Natural killer cell treated with Interleukin-12 subunit alpha and Interleukin-12 subunit beta and Interleukin-15 and Interleukin-18, amount 100 ng/mL, for 72 hours (primary cell): ENCODE results near the gene TAS1R1. TPM values are rescaled to one million over a fixed set of nuclear protein-coding genes. Genes with fewer than 3 reads are reported as not detected.
"Not testable (repeated sequence)": the region's sequence is repeated elsewhere in the genome, so short reads cannot be mapped to it uniquely, and the experiment has no call there.

Experiments
- ATAC-seq, 2 donors: fragments of 150-1000 bp; cut with Tn5 transposase in 1 of 2; sonication (Bioruptor Pico), chemical (Tn5 transposase) in 1 of 2; 2 replicates each; pipeline ENCODE4 v1.10.0; 2021
- DNase-seq: peaks from one replicate; pipeline ENCODE4 v3.0.0; 2022; ENCODE audit warnings: low spot score
- H3K27ac Mint-ChIP-seq, 2 donors: 1 replicate in 1 of 2; 2 replicates in 1 of 2; pipeline ENCODE4 v1.8.0; 2022; ENCODE audit warnings: mixed read lengths in 2 of 2, mild to moderate bottlenecking in 1 of 2, moderate library complexity in 1 of 2
- H3K27me3 Mint-ChIP-seq, 2 donors: 1 replicate in 1 of 2; 2 replicates in 1 of 2; pipeline ENCODE4 v1.8.0; 2022; ENCODE audit warnings: mixed read lengths in 2 of 2
- H3K36me3 Mint-ChIP-seq: one replicate; pipeline ENCODE4 v1.8.0; 2022; ENCODE audit warnings: mixed read lengths
- H3K4me1 Mint-ChIP-seq, 2 donors: 1 replicate in 1 of 2; 2 replicates in 1 of 2; pipeline ENCODE4 v1.8.0; 2022; ENCODE audit warnings: low read depth in 2 of 2, mixed read lengths in 2 of 2, mild to moderate bottlenecking in 1 of 2
- H3K4me3 Mint-ChIP-seq: one replicate; pipeline ENCODE4 v1.8.0; 2022; ENCODE audit warnings: mixed read lengths
- H3K9me3 Mint-ChIP-seq: 2 replicates; pipeline ENCODE4 v1.8.0; 2022; ENCODE audit warnings: mixed read lengths
- total RNA-seq, 2 donors: library from RNA; stranded (reverse); gene quantifications; one replicate each; pipeline ENCODE4 v1.2.3, GENCODE V29; 2022

Gene TAS1R1
- total RNA-seq, 2 donors from 2014 or later, result not detected

- ATAC-seq (no peak), DNase-seq (no peak)
- no peaks in the 10 kb centered on the region for H3K9me3 Mint-ChIP-seq
- H3K4me1 Mint-ChIP-seq, result peaks cover 25 to 41% of the 10 kb centered on the region in 2 donors
- no peak overlapping the region for H3K27ac Mint-ChIP-seq
- no peaks in the 10 kb centered on the region for H3K36me3 Mint-ChIP-seq
- no peaks in the 10 kb centered on the region for H3K27me3 Mint-ChIP-seq
- H3K4me3 Mint-ChIP-seq, result no peak overlapping the region
These were observed 40.1 kb downstream of the TAS1R1 start for GRCh38 chr1:6594977-6595740.

- Mint-ChIP-seq H3K36me3 (no peaks in the 10 kb centered on the region), H3K27me3 (no peaks in the 10 kb centered on the region), H3K4me3 (no peak overlapping the region), H3K27ac (peak overlapping the region in 1 of 2 donors; percentile 58), H3K9me3 (no peaks in the 10 kb centered on the region), H3K4me1 (peaks cover 26 to 42% of the 10 kb centered on the region in 2 donors)
- DNase-seq, result no peak
- no peak for ATAC-seq
These were observed 41.2 kb downstream of the TAS1R1 start for GRCh38 chr1:6596351-6596750.

GRCh38 chr1:6596886-6597776 is 42.0 kb downstream of the TAS1R1 start:
- ATAC-seq (no peak), DNase-seq (no peak)
- Mint-ChIP-seq H3K27me3 (no peaks in the 10 kb centered on the region), H3K36me3 (no peaks in the 10 kb centered on the region), H3K27ac (no peak overlapping the region), H3K4me3 (no peak overlapping the region), H3K9me3 (no peaks in the 10 kb centered on the region), H3K4me1 (peaks cover 27 to 42% of the 10 kb centered on the region in 2 donors)

GRCh38 chr1:6597777-6598131 is 42.6 kb downstream of the TAS1R1 start:
- H3K4me1 Mint-ChIP-seq, result peaks cover 27 to 39% of the 10 kb centered on the region in 2 donors

GRCh38 chr1:6599141-6599975 is 44.3 kb downstream of the TAS1R1 start:
- peaks cover 35 to 37% of the 10 kb centered on the region in 2 donors for H3K4me1 Mint-ChIP-seq
- ATAC-seq, result no peak

More at GRCh38 chr1:6597777-6598131, 42.6 kb downstream of the TAS1R1 start:
- Mint-ChIP-seq H3K27ac (no peak overlapping the region), H3K9me3 (no peaks in the 10 kb centered on the region), H3K4me3 (no peak overlapping the region), H3K36me3 (no peaks in the 10 kb centered on the region), H3K27me3 (no peaks in the 10 kb centered on the region)
- ATAC-seq (no peak), DNase-seq (no peak)

GRCh38 chr1:6599991-6600390 is 44.9 kb downstream of the TAS1R1 start:
- Mint-ChIP-seq H3K27ac (peak overlapping the region; percentile 83 to 95), H3K4me3 (peak overlapping the region; percentile 94), H3K4me1 (peaks cover 35 to 38% of the 10 kb centered on the region in 2 donors)
- not testable (repeated sequence) for DNase-seq, ATAC-seq, H3K9me3 Mint-ChIP-seq, H3K27me3 Mint-ChIP-seq, H3K36me3 Mint-ChIP-seq

More at GRCh38 chr1:6599141-6599975, 44.3 kb downstream of the TAS1R1 start:
- no peak for DNase-seq
- peak overlapping the region; percentile 83 to 95 for H3K27ac Mint-ChIP-seq
- H3K27me3 Mint-ChIP-seq, result no peaks in the 10 kb centered on the region
- H3K36me3 Mint-ChIP-seq, result no peaks in the 10 kb centered on the region
- peak overlapping the region; percentile 94 for H3K4me3 Mint-ChIP-seq
- no peaks in the 10 kb centered on the region for H3K9me3 Mint-ChIP-seq

GRCh38 chr1:6600410-6601048 is 45.4 kb downstream of the TAS1R1 start:
- Mint-ChIP-seq H3K36me3 (no peaks in the 10 kb centered on the region), H3K4me1 (peaks cover 30 to 38% of the 10 kb centered on the region in 2 donors), H3K27me3 (no peaks in the 10 kb centered on the region), H3K9me3 (no peaks in the 10 kb centered on the region), H3K4me3 (peak overlapping the region; percentile 94), H3K27ac (peak overlapping the region; percentile 83 to 95)
- DNase-seq, result no peak
- no peak for ATAC-seq

GRCh38 chr1:6601049-6601922 is 46.2 kb downstream of the TAS1R1 start:
- Mint-ChIP-seq H3K27me3 (no peaks in the 10 kb centered on the region), H3K9me3 (no peaks in the 10 kb centered on the region), H3K36me3 (no peaks in the 10 kb centered on the region), H3K4me1 (peaks cover 22 to 38% of the 10 kb centered on the region in 2 donors), H3K27ac (peak overlapping the region; percentile 83 to 95), H3K4me3 (peak overlapping the region; percentile 94)
- peak; percentile 62 to 65 for ATAC-seq
- peak; percentile 82 for DNase-seq

- Mint-ChIP-seq H3K4me3 (peak overlapping the region; percentile 94), H3K9me3 (no peaks in the 10 kb centered on the region), H3K36me3 (no peaks in the 10 kb centered on the region), H3K27ac (peak overlapping the region; percentile 83 to 95), H3K4me1 (peaks cover 21 to 38% of the 10 kb centered on the region in 2 donors), H3K27me3 (no peaks in the 10 kb centered on the region)
- DNase-seq (no peak), ATAC-seq (peak; percentile 66 to 72)
These were observed 47.0 kb downstream of the TAS1R1 start for GRCh38 chr1:6601923-6602668.

GRCh38 chr1:6602669-6603237 is 47.6 kb downstream of the TAS1R1 start, which contains the start of gene KLHL21:
KLHL21 (minus strand) TSS chr1:6602869; CDS start chr1:6602817, 52 bp downstream.
- ATAC-seq, result peak; percentile 89 to 93
- Mint-ChIP-seq H3K27ac (peak within 1 kb of the TSS; percentile 94 to 95), H3K36me3 (no peaks in the 10 kb centered on the region), H3K9me3 (no peaks in the 10 kb centered on the region), H3K4me3 (peak within 1 kb of the TSS; percentile 94), H3K27me3 (no peaks in the 10 kb centered on the region), H3K4me1 (peaks cover 21 to 38% of the 10 kb centered on the region in 2 donors)
- DNase-seq, result peak; percentile 96

- H3K36me3 Mint-ChIP-seq, result no peaks in the 10 kb centered on the region
- peaks cover 21 to 38% of the 10 kb centered on the region in 2 donors for H3K4me1 Mint-ChIP-seq
These were observed 48.3 kb downstream of the TAS1R1 start for GRCh38 chr1:6603238-6603914.

More at GRCh38 chr1:6603238-6603914, 48.3 kb downstream of the TAS1R1 start:
- peak; percentile 40 to 65 for ATAC-seq
- Mint-ChIP-seq H3K9me3 (no peaks in the 10 kb centered on the region), H3K27ac (peak overlapping the region; percentile 94 to 95), H3K27me3 (no peaks in the 10 kb centered on the region), H3K4me3 (peak overlapping the region; percentile 79)
- peak; percentile 74 for DNase-seq
